Measurements from ENCODE around the gene PRKD2.
A peak's percentile ranks its signal among the peaks of the same experiment; 100 is the strongest.
"Not testable (repeated sequence)": the region's sequence is repeated elsewhere in the genome, so short reads cannot be mapped to it uniquely, and the experiment has no call there.

Gene PRKD2

DNA sequence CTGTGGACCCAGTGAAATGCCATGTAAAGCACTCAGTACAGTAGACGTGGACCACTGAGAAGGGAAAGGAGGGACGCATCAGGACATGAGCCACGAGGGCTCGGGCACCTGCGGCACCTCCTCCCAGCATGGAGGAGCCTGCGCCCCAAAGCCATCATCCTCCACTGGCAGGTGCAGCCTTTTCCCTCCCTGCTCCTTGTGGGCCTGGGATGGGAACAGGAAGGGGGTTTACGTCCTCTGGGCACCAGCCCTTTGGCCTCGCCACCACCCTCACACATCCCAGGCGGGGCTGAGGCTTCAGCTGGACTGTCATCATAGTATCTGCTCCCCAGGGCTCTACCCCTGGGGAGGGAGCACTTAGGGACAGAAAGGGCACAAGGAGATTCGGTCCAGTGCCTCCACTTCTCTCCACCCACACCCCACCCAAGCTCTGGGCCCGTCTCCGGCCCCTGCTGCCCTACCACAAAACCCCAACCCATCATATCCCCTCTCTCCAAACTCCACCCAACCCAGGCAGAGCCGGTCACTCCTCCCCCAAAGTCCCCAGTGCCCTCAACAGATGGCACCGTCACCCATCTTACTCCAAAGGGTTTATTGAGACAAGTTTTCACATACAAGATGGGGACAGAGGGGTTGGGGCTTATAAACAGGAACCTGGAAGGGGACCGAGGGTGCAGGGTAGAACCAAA is 2.2 kb upstream of the PRKD2 start:
- peak overlapping the region; percentile 89 for H3K27ac ChIP-seq (ENCODE audit: insufficient read depth, low read length, poor library complexity, severe bottlenecking)
- no peaks in the 10 kb centered on the region for H3K9me3 ChIP-seq (ENCODE audit: control insufficient read depth, low read length)
- H3K27me3 ChIP-seq (replicated peaks; ENCODE audit: control insufficient read depth, insufficient read depth, low read length, poor library complexity, severe bottlenecking): no peaks in the 10 kb centered on the region
- no peak overlapping the region for H3K4me3 ChIP-seq (ENCODE audit: insufficient read depth, low read depth, low read length, poor library complexity, severe bottlenecking)
- H3K36me3 ChIP-seq (ENCODE audit: control insufficient read depth, insufficient read depth, low read length): peaks cover 31% of the 10 kb centered on the region
- H3K4me1 ChIP-seq (ENCODE audit: control insufficient read depth, insufficient read depth, low read length, poor library complexity, severe bottlenecking): peaks cover 33% of the 10 kb centered on the region
- DNase-seq: no peak

DNA sequence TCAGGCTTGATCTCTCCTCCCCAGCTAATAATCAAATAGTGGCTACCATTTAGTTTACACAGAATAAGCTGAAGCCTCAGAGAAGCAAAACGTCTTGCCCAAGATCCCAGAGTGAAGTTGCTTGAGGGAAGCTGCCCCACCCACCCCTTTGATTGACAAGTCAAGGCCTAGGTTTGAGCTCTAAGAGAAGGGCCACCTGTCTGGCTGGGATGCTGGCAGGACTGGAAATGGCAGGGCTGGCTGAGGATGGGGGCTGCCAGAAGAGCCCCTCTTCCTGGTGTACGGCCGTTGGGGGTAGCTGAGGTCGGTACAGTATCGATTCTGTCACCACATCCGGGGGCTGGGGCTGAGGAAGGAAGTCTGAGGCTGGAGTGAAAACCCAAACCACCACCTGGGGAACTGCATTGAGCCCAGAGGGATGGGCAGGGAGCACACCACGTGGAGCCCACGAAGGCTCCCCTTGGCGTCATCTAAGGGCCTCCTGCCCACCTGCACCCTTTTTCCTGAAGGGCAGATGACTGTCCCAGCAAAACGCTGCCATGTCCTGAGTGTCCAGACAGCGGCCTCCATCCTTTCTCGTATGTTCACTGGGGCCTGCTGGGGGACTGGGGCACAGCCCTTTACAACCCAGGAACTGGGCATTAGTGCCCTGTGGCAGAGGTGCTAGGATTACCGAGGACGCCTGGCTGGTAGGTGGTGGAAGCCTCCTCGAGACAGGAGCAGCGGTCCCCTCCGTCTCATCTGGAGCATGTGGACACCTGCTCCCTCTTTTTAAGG is 1.4 kb upstream of the PRKD2 start:
- H3K27ac ChIP-seq (ENCODE audit: insufficient read depth, low read length, poor library complexity, severe bottlenecking): peak overlapping the region; percentile 89
- peak; percentile 60 to 69 (median 65) for DNase-seq
- H3K27me3 ChIP-seq (replicated peaks; ENCODE audit: control insufficient read depth, insufficient read depth, low read length, poor library complexity, severe bottlenecking): no peaks in the 10 kb centered on the region
- no peaks in the 10 kb centered on the region for H3K9me3 ChIP-seq (ENCODE audit: control insufficient read depth, low read length)
- H3K4me3 ChIP-seq (ENCODE audit: insufficient read depth, low read depth, low read length, poor library complexity, severe bottlenecking): peak overlapping the region; percentile 87
- H3K36me3 ChIP-seq (ENCODE audit: control insufficient read depth, insufficient read depth, low read length): peaks cover 27% of the 10 kb centered on the region
- H3K4me1 ChIP-seq (ENCODE audit: control insufficient read depth, insufficient read depth, low read length, poor library complexity, severe bottlenecking): peaks cover 39% of the 10 kb centered on the region

DNA sequence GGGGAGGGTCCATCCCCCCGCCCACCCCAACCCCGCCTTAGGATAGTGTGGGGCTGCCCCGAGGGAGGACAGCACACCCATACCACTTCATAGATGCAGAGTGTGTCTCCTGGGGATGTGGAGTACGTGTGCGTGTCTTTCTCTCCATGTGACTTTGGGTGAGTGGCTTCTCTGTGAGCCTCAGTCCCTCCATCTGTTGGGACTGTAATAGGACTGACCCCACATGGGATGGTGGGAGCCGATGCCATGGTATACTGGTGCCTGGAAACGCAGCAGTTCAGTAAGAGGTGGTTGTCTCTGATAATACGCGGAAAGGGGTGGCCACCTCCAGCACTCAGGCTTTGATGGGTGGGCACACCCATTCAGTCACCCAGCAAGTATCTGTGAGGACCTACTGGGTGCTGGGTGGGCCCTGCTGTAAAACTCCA is 816 bp upstream of the PRKD2 start:
- peak in 1 of 3 donors; percentile 19 for DNase-seq
- Histone ChIP-seq H3K36me3 (ENCODE audit: control insufficient read depth, insufficient read depth, low read length) (peaks cover 21% of the 10 kb centered on the region), H3K27me3 (replicated peaks; ENCODE audit: control insufficient read depth, insufficient read depth, low read length, poor library complexity, severe bottlenecking) (no peaks in the 10 kb centered on the region), H3K4me1 (ENCODE audit: control insufficient read depth, insufficient read depth, low read length, poor library complexity, severe bottlenecking) (peaks cover 40% of the 10 kb centered on the region), H3K4me3 (ENCODE audit: insufficient read depth, low read depth, low read length, poor library complexity, severe bottlenecking) (peak overlapping the region; percentile 87), H3K9me3 (ENCODE audit: control insufficient read depth, low read length) (no peaks in the 10 kb centered on the region), H3K27ac (ENCODE audit: insufficient read depth, low read length, poor library complexity, severe bottlenecking) (peak overlapping the region; percentile 89)

DNA sequence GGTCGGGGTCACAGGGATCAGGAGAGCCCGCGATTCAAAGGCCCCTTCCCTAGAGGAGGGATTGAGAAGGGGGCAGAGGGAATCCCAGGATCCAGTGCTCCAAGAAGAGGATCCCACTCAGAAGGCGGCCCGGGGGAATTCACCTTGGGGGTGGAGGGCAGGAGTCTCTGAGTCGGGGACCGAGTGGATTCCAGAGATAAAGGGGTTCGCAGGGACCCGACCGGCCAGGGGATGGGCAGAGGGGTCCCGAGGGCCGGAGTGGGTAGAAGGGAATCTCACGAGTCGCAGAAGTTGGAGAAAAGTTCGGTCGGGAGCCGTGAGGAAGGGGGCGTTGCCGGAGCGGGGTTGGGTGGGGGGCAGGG is 261 bp downstream of the PRKD2 start:
- peaks cover 10% of the 10 kb centered on the region for H3K36me3 ChIP-seq (ENCODE audit: control insufficient read depth, insufficient read depth, low read length)
- DNase-seq: no peak

DNA sequence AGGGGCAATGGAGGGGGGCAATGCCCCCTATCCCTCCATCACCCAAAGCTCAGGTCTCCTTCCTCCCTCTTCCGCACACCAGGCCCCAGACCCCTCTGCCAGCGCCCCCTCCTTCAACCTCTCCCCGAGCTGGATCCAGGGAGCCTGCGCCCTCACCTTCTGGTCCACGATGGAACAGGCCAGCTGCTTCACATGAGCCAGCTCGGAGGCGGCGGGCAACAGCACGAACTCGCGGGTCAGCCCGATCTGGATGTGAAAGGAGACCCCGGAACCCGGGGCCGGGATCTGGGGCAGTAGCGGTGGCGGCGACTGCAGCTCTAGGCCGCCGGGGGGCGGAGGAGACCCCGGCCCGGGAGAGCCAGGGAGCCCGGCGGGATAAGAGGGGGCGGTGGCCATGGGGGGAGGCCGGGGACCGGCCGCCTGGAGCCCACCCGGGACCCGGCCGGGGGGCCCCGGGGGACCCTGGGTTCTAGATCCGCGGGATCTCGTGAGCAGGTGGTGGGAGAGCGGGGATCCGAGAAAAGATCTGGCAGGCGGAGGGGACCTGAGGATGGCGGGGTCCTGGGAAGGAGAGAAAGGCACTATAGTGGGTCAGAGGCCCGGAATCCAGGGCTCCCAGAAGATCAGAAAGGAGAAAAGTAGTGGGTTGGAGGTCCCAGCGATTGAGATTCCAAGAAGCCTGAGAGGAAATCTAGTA is 791 bp downstream of the PRKD2 start:
- no peak for DNase-seq
- H3K27me3 ChIP-seq (replicated peaks; ENCODE audit: control insufficient read depth, insufficient read depth, low read length, poor library complexity, severe bottlenecking): no peaks in the 10 kb centered on the region
- peak overlapping the region; percentile 87 for H3K4me3 ChIP-seq (ENCODE audit: insufficient read depth, low read depth, low read length, poor library complexity, severe bottlenecking)
- peaks cover 40% of the 10 kb centered on the region for H3K4me1 ChIP-seq (ENCODE audit: control insufficient read depth, insufficient read depth, low read length, poor library complexity, severe bottlenecking)
- H3K27ac ChIP-seq (ENCODE audit: insufficient read depth, low read length, poor library complexity, severe bottlenecking): peak overlapping the region; percentile 89
- peaks cover 9% of the 10 kb centered on the region for H3K36me3 ChIP-seq (ENCODE audit: control insufficient read depth, insufficient read depth, low read length)
- no peaks in the 10 kb centered on the region for H3K9me3 ChIP-seq (ENCODE audit: control insufficient read depth, low read length)

More for the DNA sequence above, 261 bp downstream of the PRKD2 start:
- H3K27ac ChIP-seq (ENCODE audit: insufficient read depth, low read length, poor library complexity, severe bottlenecking): peak overlapping the region; percentile 89
- peak overlapping the region; percentile 87 for H3K4me3 ChIP-seq (ENCODE audit: insufficient read depth, low read depth, low read length, poor library complexity, severe bottlenecking)
- no peaks in the 10 kb centered on the region for H3K9me3 ChIP-seq (ENCODE audit: control insufficient read depth, low read length)
- peaks cover 40% of the 10 kb centered on the region for H3K4me1 ChIP-seq (ENCODE audit: control insufficient read depth, insufficient read depth, low read length, poor library complexity, severe bottlenecking)
- H3K27me3 ChIP-seq (replicated peaks; ENCODE audit: control insufficient read depth, insufficient read depth, low read length, poor library complexity, severe bottlenecking): no peaks in the 10 kb centered on the region

DNA sequence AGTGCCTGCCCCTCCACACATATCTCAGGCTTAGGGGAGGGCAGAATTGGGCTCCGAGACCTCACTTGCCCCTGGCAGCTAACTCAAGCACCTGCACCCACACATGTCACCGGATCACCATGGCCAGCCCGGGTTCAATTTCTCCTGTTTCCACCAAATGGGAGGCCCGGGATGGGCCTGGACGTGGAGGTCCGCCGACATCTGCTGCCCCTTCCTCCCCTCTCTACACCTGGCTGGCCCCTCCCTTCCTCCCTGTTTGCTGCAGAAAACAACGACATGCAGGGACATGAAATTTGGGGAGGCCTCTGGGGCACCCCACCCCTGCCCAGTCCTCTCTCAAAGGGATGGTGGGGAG is 1.3 kb downstream of the PRKD2 start:
- peaks cover 40% of the 10 kb centered on the region for H3K4me1 ChIP-seq (ENCODE audit: control insufficient read depth, insufficient read depth, low read length, poor library complexity, severe bottlenecking)
- H3K36me3 ChIP-seq (ENCODE audit: control insufficient read depth, insufficient read depth, low read length): peaks cover 11% of the 10 kb centered on the region
- H3K27me3 ChIP-seq (replicated peaks; ENCODE audit: control insufficient read depth, insufficient read depth, low read length, poor library complexity, severe bottlenecking): no peaks in the 10 kb centered on the region
- no peaks in the 10 kb centered on the region for H3K9me3 ChIP-seq (ENCODE audit: control insufficient read depth, low read length)
- no peak for DNase-seq
- peak overlapping the region; percentile 89 for H3K27ac ChIP-seq (ENCODE audit: insufficient read depth, low read length, poor library complexity, severe bottlenecking)
- peak overlapping the region; percentile 87 for H3K4me3 ChIP-seq (ENCODE audit: insufficient read depth, low read depth, low read length, poor library complexity, severe bottlenecking)

DNA sequence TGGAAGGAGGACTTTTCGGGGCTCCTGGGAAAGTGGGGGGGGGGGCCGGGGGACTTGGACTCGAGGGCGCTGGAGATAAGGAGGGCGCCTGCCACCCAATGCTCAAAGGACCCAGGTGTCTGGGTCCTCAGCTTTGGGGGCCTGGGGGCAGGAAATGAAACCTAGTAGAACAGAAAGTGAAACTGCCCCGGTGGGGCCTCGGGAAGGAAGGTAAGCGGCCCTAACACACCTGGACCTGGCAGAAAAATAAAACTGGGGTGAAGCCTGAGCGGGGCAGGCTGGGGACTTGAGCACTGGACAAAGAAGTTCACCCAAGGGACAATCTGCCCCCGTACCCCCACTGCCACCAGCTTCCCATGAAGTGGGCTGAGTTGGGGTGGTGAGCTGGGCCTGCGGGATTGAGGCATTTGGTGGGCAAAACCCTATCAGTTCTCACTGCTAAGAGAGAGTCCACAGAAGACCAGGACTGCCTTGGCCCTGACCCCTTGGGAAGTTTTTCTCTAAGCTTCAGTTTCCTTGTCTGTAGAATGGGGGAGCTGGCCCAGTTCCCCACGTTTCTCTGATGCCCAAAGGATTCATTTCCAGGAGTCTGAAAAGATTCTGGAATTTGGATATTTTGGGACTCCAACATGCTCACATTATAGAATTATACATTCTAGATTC is 2.3 kb downstream of the PRKD2 start:
- Histone ChIP-seq H3K4me1 (ENCODE audit: control insufficient read depth, insufficient read depth, low read length, poor library complexity, severe bottlenecking) (peaks cover 40% of the 10 kb centered on the region), H3K27me3 (replicated peaks; ENCODE audit: control insufficient read depth, insufficient read depth, low read length, poor library complexity, severe bottlenecking) (no peaks in the 10 kb centered on the region), H3K9me3 (ENCODE audit: control insufficient read depth, low read length) (no peaks in the 10 kb centered on the region), H3K4me3 (ENCODE audit: insufficient read depth, low read depth, low read length, poor library complexity, severe bottlenecking) (peak overlapping the region; percentile 72), H3K27ac (ENCODE audit: insufficient read depth, low read length, poor library complexity, severe bottlenecking) (peak overlapping the region; percentile 89), H3K36me3 (ENCODE audit: control insufficient read depth, insufficient read depth, low read length) (peaks cover 16% of the 10 kb centered on the region)
- no peak for DNase-seq

DNA sequence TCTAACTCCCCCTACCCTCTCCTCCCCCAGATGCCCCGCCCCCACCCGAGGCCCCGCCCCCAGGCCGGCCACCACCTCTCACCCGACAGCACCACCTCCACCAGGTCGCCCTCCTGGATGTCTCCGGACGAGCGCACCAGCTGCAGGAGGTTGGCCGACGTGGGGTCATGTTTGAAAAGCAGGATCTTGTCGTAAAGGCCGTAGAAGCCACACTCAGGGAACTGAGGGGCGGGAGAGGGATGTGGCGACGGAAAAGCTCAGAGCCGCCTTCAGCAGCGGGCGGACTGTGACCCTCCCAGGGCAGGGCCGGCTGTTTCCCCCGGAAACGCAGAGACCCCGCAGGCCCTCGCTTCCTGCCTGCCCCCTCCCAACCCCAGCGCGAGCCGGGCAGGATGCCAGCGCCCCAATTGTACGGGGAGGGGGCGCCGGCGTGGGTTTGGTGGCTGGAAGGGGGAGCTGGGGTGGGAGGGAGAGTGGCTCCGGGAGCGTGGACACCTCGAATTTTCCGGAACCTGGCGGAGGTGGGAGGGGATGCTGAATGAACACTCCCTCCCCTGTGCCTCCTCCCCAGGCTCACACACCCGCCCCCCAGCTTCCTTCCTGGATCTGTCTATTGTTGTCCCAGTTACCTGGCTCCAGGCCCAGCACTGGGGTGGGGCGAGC is 3.0 kb downstream of the PRKD2 start:
- Histone ChIP-seq H3K36me3 (ENCODE audit: control insufficient read depth, insufficient read depth, low read length) (peaks cover 21% of the 10 kb centered on the region), H3K4me1 (ENCODE audit: control insufficient read depth, insufficient read depth, low read length, poor library complexity, severe bottlenecking) (peaks cover 34% of the 10 kb centered on the region), H3K9me3 (ENCODE audit: control insufficient read depth, low read length) (no peaks in the 10 kb centered on the region), H3K27ac (ENCODE audit: insufficient read depth, low read length, poor library complexity, severe bottlenecking) (peak overlapping the region; percentile 89), H3K4me3 (ENCODE audit: insufficient read depth, low read depth, low read length, poor library complexity, severe bottlenecking) (peak overlapping the region; percentile 72), H3K27me3 (replicated peaks; ENCODE audit: control insufficient read depth, insufficient read depth, low read length, poor library complexity, severe bottlenecking) (no peaks in the 10 kb centered on the region)
- peak; percentile 65 to 81 (median 74) for DNase-seq

DNA sequence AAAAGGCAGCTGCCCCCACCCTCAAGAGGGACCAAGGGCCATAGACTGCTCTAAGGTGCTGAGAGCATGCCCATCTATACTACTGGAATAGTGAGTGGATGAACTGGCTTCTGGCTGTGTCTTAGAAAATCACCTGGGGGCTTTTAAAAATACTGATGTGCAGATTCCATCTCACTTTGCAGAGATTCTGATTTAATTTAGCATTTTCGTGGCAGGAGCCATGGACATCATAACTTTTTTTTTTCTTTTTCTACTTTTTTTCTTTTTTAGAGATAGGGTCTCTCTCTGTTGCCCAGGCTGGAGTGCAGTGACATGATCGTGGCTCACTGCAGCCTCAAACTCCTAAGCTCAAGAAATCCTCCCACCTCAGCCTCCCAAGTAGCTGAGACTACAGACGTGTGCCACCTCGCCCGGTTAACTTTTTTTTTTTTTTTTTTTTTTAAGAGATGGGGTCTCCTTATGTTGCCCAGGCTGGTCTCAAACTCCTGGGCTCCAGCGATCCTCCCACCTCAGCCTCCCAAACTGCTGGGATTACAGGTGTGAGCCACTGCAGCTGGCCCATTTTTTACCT is 4.1 kb downstream of the PRKD2 start:
- H3K4me3 ChIP-seq (ENCODE audit: insufficient read depth, low read depth, low read length, poor library complexity, severe bottlenecking); H3K9me3 ChIP-seq (ENCODE audit: control insufficient read depth, low read length); DNase-seq; H3K27me3 ChIP-seq (replicated peaks; ENCODE audit: control insufficient read depth, insufficient read depth, low read length, poor library complexity, severe bottlenecking): not testable (repeated sequence)
- Histone ChIP-seq H3K4me1 (ENCODE audit: control insufficient read depth, insufficient read depth, low read length, poor library complexity, severe bottlenecking) (peaks cover 23% of the 10 kb centered on the region), H3K36me3 (ENCODE audit: control insufficient read depth, insufficient read depth, low read length) (peaks cover 30% of the 10 kb centered on the region), H3K27ac (ENCODE audit: insufficient read depth, low read length, poor library complexity, severe bottlenecking) (peak overlapping the region; percentile 89)

Measured in effector memory CD4-positive, alpha-beta T cell (primary cell).